ENCODE results near the gene IL6.
"Not testable (repeated sequence)": the region's sequence is repeated elsewhere in the genome, so short reads cannot be mapped to it uniquely, and the experiment has no call there.

The IL6 gene

DNA sequence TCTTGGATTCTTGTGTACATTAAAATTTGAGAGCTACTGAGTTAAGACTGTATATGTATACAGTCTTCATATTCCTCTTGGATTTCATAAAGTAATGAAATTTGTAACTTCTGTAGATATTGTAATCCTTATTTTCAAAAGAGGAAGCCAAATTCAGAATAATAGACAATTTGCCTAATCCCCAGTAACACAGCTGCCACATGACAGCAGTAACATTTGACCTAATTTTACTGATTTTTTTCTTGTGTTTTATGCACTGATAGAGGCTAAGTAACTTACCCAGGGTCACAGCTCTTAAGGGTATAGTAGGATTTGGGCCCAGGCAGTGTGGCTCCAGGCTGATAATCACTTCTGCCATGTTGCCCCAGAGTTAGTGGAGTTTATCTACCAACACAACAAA is 40.4 kb upstream of the IL6 start:
- H3K9me3 ChIP-seq (ENCODE audit: low read length), result no peaks in the 10 kb centered on the region
- H3K79me2 ChIP-seq (ENCODE audit: insufficient read depth, low read length), result no peaks in the 10 kb centered on the region
- H3K36me3 ChIP-seq (ENCODE audit: insufficient read depth, low read length), result no peaks in the 10 kb centered on the region
- H3F3A ChIP-seq (ENCODE audit: insufficient read depth, low read length), result no peaks in the 10 kb centered on the region
- no peak overlapping the region for H3K4me3 ChIP-seq (ENCODE audit: low read depth, low read length, poor library complexity, severe bottlenecking)
- H3K4me1 ChIP-seq (ENCODE audit: insufficient read depth, low read length, severe bottlenecking), result no peaks in the 10 kb centered on the region
- H3K27ac ChIP-seq (ENCODE audit: low read depth, low read length, poor library complexity, severe bottlenecking), result no peak overlapping the region
- no peaks in the 10 kb centered on the region for H3K9me2 ChIP-seq (ENCODE audit: low read depth, low read length)
- no peak for TF ChIP-seq EZH2 (IDR thresholded peaks at IDR 0.05; ENCODE audit: borderline replicate concordance, low read length)
- TF ChIP-seq, protein P1, sequence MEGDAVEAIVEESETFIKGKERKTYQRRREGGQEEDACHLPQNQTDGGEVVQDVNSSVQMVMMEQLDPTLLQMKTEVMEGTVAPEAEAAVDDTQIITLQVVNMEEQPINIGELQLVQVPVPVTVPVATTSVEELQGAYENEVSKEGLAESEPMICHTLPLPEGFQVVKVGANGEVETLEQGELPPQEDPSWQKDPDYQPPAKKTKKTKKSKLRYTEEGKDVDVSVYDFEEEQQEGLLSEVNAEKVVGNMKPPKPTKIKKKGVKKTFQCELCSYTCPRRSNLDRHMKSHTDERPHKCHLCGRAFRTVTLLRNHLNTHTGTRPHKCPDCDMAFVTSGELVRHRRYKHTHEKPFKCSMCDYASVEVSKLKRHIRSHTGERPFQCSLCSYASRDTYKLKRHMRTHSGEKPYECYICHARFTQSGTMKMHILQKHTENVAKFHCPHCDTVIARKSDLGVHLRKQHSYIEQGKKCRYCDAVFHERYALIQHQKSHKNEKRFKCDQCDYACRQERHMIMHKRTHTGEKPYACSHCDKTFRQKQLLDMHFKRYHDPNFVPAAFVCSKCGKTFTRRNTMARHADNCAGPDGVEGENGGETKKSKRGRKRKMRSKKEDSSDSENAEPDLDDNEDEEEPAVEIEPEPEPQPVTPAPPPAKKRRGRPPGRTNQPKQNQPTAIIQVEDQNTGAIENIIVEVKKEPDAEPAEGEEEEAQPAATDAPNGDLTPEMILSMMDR (IDR thresholded peaks at IDR 0.05; ENCODE audit: low read length), result no peak
- H2AFZ ChIP-seq (ENCODE audit: low read length), result no peak overlapping the region
- H3K4me2 ChIP-seq (ENCODE audit: low read length), result no peak overlapping the region
- H4K20me1 ChIP-seq (ENCODE audit: insufficient read depth, low read length), result no peaks in the 10 kb centered on the region
- peaks cover 8% of the 10 kb centered on the region; the same call in 1 of the 2 replicates for H3K27me3 ChIP-seq (ENCODE audit: insufficient read depth, low read length)
- H3K9ac ChIP-seq (ENCODE audit: low read length), result no peak overlapping the region

DNA sequence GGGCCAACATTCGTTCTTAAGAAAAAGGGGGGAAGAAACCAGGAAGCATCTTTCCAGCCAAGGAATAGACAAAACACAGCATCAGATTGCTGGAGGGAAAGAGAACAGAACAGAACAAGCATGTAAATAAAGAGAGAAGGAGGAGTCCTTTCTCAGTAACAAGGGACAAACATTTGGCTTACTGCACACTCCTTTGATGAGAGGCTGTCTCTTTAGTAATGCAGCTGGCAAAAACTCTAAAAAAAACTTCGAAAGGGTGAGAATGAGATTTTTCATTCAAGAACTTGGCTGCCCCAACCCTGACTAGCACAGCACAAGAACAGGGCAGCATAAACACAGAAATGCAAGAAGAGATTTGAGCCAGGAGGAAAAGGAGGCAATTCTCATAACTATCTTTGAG is 38.9 kb upstream of the IL6 start:
- Histone ChIP-seq H3K27ac (ENCODE audit: low read depth, low read length, poor library complexity, severe bottlenecking) (no peak overlapping the region), H2AFZ (ENCODE audit: low read length) (no peak overlapping the region), H3K36me3 (ENCODE audit: insufficient read depth, low read length) (no peaks in the 10 kb centered on the region), H3K27me3 (ENCODE audit: insufficient read depth, low read length) (no peaks in the 10 kb centered on the region; the same call in 1 of the 2 replicates), H3K9me3 (ENCODE audit: low read length) (no peaks in the 10 kb centered on the region), H3K4me1 (ENCODE audit: insufficient read depth, low read length, severe bottlenecking) (no peaks in the 10 kb centered on the region), H3K4me2 (ENCODE audit: low read length) (no peak overlapping the region), H3K9ac (ENCODE audit: low read length) (no peak overlapping the region), H4K20me1 (ENCODE audit: insufficient read depth, low read length) (no peaks in the 10 kb centered on the region), H3F3A (ENCODE audit: insufficient read depth, low read length) (no peaks in the 10 kb centered on the region), H3K4me3 (ENCODE audit: low read depth, low read length, poor library complexity, severe bottlenecking) (no peak overlapping the region), H3K79me2 (ENCODE audit: insufficient read depth, low read length) (no peaks in the 10 kb centered on the region), H3K9me2 (ENCODE audit: low read depth, low read length) (no peaks in the 10 kb centered on the region)
- TF ChIP-seq, protein P1 (IDR thresholded peaks at IDR 0.05; ENCODE audit: low read length), result no peak
- no peak for TF ChIP-seq EZH2 (IDR thresholded peaks at IDR 0.05; ENCODE audit: borderline replicate concordance, low read length)

DNA sequence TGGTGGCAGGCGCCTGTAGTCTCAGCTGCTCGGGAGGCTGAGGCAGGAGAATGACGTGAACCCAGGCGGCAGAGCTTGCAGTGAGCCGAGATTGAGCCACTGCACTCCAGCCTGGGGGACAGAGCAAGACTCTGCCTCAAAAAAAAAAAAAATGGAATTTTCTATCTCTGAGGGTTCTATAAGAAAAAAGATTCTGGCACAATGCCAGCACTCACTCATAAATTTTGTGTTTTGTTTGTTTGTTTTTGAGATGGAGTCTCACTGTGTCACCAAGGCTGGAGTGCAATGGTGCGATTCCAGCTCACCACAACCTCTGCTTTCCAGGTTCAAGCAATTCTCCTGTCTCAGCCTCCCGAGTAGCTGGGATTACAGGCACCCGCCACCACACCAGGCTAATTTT is 38.1 kb upstream of the IL6 start:
- not testable (repeated sequence) for H3F3A ChIP-seq (ENCODE audit: insufficient read depth, low read length); H4K20me1 ChIP-seq (ENCODE audit: insufficient read depth, low read length)

DNA sequence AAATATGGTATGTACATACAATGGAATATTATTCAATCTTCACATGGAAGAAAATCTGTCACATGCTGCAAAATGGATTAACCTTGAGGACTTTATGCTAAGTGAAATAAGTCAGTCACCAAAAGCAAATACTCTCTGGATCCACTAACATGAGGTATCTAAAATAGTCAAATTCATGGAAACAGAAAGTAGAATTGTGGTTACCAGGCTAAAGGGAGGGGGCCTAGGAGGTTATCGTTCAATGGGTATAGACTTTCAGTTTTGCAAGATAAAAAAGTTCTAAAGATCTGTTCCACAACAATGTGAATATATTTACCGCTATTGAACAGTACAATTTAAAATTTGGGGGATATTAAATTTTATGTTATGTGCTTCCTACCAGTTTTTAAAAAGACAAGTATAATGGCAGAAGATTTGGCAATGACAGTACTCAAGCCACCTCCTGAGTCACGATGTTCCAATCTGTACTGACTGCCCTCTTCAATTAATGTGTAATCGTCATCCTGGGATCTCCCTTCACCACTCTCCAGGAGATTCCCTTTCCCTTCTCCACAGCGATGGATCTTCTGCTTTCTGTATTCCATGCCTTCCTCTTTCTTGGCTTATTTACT is 32.3 kb upstream of the IL6 start:
- no peak overlapping the region for H2AFZ ChIP-seq (ENCODE audit: low read length)
- TF ChIP-seq, protein P1 (IDR thresholded peaks at IDR 0.05; ENCODE audit: low read length), result no peak
- no peak for TF ChIP-seq EZH2 (IDR thresholded peaks at IDR 0.05; ENCODE audit: borderline replicate concordance, low read length)
- H3K79me2 ChIP-seq (ENCODE audit: insufficient read depth, low read length), result no peaks in the 10 kb centered on the region
- no peaks in the 10 kb centered on the region for H3K27me3 ChIP-seq (ENCODE audit: insufficient read depth, low read length)
- no peaks in the 10 kb centered on the region for H4K20me1 ChIP-seq (ENCODE audit: insufficient read depth, low read length)
- no peak overlapping the region for H3K9ac ChIP-seq (ENCODE audit: low read length)
- no peaks in the 10 kb centered on the region for H3K9me2 ChIP-seq (ENCODE audit: low read depth, low read length)
- no peak overlapping the region for H3K4me3 ChIP-seq (ENCODE audit: low read depth, low read length, poor library complexity, severe bottlenecking)
- H3K4me1 ChIP-seq (ENCODE audit: insufficient read depth, low read length, severe bottlenecking), result no peaks in the 10 kb centered on the region
- H3K4me2 ChIP-seq (ENCODE audit: low read length), result no peak overlapping the region
- no peak overlapping the region for H3K27ac ChIP-seq (ENCODE audit: low read depth, low read length, poor library complexity, severe bottlenecking)
- no peaks in the 10 kb centered on the region for H3F3A ChIP-seq (ENCODE audit: insufficient read depth, low read length)
- H3K9me3 ChIP-seq (ENCODE audit: low read length), result no peaks in the 10 kb centered on the region
- no peaks in the 10 kb centered on the region for H3K36me3 ChIP-seq (ENCODE audit: insufficient read depth, low read length)

More for the DNA sequence above, 38.1 kb upstream of the IL6 start:
- not testable (repeated sequence) for H3K4me3 ChIP-seq (ENCODE audit: low read depth, low read length, poor library complexity, severe bottlenecking); H2AFZ ChIP-seq (ENCODE audit: low read length); H3K9me2 ChIP-seq (ENCODE audit: low read depth, low read length); H3K4me2 ChIP-seq (ENCODE audit: low read length); H3K9ac ChIP-seq (ENCODE audit: low read length); H3K4me1 ChIP-seq (ENCODE audit: insufficient read depth, low read length, severe bottlenecking); H3K9me3 ChIP-seq (ENCODE audit: low read length); H3K27ac ChIP-seq (ENCODE audit: low read depth, low read length, poor library complexity, severe bottlenecking); H3K79me2 ChIP-seq (ENCODE audit: insufficient read depth, low read length); H3K36me3 ChIP-seq (ENCODE audit: insufficient read depth, low read length); H3K27me3 ChIP-seq (ENCODE audit: insufficient read depth, low read length)

All from OCI-LY1 (cell line).